ENCODE measurements around the gene AFP.

- no peak for TF ChIP-seq POLR2A (IDR thresholded peaks at IDR 0.05)
- TF ChIP-seq, protein P1, sequence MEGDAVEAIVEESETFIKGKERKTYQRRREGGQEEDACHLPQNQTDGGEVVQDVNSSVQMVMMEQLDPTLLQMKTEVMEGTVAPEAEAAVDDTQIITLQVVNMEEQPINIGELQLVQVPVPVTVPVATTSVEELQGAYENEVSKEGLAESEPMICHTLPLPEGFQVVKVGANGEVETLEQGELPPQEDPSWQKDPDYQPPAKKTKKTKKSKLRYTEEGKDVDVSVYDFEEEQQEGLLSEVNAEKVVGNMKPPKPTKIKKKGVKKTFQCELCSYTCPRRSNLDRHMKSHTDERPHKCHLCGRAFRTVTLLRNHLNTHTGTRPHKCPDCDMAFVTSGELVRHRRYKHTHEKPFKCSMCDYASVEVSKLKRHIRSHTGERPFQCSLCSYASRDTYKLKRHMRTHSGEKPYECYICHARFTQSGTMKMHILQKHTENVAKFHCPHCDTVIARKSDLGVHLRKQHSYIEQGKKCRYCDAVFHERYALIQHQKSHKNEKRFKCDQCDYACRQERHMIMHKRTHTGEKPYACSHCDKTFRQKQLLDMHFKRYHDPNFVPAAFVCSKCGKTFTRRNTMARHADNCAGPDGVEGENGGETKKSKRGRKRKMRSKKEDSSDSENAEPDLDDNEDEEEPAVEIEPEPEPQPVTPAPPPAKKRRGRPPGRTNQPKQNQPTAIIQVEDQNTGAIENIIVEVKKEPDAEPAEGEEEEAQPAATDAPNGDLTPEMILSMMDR (IDR thresholded peaks at IDR 0.05) = no peak
- TF ChIP-seq EP300 (IDR thresholded peaks at IDR 0.05) = no peak
Measured at GRCh38 chr4:73415807-73416238, 20.2 kb upstream of the AFP start.
